ENCODE measurements around the gene PPM1J.
A peak's percentile ranks its signal among the peaks of the same experiment; 100 is the strongest.
"Not testable (repeated sequence)": the region's sequence is repeated elsewhere in the genome, so short reads cannot be mapped to it uniquely, and the experiment has no call there.

Gene PPM1J

DNA sequence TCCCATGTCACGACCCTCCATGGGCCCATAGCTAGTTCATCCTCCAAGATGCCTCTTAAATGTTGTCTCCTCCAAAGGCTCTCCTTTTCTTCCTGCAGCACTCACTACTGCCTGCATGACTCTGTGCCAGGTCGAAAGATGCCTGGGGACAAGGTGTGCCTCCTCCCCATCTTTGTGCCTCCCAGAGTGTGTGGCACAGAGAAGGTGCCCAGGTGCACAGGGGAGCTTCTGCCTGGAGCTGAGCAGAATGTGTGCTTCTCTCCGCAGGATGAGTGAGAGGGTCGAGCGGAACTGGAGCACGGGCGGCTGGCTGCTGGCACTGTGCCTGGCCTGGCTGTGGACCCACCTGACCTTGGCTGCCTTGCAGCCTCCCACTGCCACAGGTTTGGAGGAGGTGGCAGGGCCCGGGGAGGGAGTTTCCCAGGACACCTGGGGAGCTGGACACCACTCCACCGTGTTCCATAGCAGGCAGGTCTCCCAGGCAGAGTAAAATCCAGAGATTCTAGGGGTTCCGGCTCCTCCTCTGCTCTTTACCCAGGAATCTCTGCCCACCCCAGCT, 6.9 kb upstream of the PPM1J start:
- DNase-seq (ENCODE audit: low read depth in 2 of 2) = no peak

DNA sequence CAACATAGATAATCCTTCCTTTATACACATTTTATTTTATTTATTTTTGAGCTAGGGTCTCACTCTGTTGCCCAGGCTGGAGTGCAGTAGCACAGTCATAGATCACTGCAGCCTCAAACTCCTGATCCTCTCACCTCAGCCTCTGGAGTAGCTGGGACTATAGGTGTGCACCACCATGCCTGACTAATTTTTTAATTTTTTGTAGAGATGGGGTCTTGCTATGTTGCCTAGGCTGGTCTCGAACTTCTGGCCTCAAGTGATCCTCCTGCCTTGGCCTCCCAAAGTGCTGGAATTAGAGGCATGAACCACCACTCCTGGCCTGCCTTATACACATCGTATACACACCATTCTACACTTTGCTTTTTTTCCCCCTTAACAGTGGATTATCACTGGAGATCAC, 6.2 kb upstream of the PPM1J start:
- DNase-seq (ENCODE audit: low read depth in 2 of 2) = not testable (repeated sequence)

DNA sequence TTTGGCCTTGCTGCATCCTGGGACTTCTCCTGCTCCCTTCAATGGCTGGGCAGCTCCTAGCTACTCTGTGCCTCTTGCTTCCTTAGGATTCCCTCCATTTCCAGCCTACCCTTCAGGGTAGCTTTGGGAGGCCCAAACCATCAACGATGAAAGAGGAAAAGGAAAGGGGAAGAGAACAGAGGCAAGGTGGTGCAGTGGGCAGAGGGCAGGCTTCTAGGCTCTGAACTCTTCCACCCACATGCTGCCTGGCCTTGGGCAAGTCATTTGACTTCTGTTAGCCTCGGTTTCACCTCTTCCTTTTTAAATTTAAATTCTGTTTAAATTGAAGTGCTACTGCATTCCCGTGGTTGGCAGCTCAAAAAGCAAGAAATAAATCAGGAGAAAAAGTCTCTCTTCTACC, 5.7 kb upstream of the PPM1J start:
- DNase-seq (ENCODE audit: low read depth in 2 of 2) = no peak

DNA sequence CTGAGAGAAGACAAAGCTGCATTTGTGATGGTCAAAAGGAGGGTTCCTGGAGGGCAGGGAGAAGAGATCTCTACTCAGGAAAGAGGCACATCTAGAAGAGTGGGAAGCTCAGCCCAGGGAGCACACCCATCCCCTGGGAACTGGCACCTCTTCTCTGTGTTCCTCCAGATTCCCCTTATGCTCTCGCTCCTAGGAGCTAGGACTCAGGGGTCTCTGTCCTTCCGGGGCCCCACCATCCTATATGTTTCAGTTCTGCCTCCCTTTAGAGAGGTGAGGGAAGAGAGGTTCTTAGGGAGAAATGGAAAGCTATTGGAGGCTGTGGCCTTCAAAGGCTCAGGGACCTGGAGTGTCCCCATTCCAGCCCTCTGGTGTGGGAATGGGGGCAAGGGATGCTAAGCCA, 4.6 kb upstream of the PPM1J start:
- no peak for DNase-seq (ENCODE audit: low read depth in 2 of 2)

DNA sequence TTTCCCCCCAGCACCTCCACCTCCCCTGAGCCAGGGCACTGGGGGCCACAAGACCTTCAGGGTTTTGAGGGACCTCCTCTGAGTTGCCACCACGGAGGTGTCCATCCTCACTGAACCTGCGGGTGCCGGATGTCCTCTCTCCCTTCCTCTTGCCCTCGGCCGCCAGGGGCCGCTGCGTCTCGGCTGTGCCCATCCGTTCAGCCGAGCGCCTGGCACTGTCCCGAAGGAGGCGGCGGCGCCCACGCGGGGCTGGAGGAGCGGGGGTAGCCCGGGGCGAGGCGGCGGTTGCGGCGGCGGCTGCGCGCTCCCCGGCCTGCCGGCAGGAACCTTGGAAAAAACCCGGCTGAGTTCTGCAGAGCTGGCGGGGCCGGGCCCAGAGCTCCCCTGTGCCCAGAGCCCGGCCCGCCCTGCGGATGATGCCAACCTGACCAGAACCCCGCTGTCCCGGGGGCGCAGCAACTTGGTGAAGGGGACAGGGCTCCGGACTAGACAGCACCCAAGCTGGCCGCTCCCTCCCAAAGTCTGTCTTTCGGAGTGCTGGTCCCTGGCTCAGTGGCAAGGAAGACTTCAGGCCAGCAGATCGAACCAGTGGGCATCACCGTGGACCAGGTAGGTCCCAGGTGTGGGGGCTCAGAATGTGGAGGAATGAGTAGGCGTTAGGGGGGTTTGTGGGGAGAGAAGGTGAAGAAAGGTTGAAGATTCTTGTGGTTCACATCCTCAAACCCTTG, 3.7 kb upstream of the PPM1J start:
- DNase-seq (ENCODE audit: low read depth in 2 of 2) = peak; percentile 48 to 51

DNA sequence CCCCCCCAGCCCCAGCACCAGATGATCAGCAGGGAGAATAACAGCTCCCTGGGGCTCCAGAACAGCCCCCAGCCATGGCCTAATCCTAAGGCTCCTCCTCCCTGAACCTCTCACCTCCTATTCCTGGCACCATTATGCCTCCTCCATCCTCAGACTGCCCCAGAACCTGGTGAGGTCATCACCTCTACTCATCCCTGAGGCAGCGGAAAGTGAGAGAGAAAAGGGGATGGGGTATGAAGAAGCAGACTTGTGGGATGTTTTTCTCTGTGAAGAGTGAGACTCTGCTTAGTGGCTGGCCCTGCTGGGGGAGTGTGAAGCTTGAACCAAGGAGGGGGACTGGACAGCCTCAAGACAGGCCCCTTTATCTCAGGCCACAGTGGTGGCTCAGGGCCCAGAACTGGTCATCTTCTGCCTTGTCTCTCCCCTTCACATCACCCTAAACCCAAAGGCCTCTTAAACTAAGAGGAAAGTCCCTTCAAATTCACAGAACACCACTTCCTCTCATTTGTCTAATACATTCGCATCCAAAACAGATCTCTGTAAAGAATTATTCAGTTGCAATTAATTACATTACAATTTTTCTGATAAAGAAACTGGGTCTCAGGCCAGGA, 2.2 kb upstream of the PPM1J start:
- DNase-seq (ENCODE audit: low read depth in 2 of 2) = no peak

DNA sequence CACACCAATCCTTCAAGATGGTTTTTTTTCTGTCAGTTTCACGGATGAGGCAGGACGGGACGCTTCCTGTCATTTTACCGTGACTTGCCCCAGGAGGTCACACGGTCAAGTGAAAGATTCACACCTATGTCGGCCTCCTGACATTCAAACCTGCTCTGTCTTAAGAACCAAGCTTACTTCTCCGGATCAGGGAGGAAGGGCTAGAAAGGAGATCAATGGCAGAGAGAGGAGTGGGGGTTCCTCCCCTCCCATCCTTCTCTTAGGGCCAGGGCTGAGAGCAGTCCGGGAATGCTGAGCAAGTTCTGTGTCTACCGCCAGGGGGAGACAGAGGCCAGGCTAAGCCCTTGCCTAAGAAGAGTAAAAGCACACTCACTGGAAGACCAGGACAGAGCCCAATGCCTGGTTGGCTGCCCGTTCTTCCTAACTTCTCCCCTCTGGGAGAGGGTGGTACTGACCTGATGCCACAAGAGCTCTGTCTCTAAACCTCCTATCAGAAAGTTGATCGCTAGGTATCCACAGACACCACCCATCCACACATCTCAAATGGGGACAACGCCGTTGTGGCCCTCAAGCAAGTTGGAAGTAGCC, 1.1 kb upstream of the PPM1J start:
- DNase-seq (ENCODE audit: low read depth in 2 of 2) = peak; percentile 54 to 63

DNA sequence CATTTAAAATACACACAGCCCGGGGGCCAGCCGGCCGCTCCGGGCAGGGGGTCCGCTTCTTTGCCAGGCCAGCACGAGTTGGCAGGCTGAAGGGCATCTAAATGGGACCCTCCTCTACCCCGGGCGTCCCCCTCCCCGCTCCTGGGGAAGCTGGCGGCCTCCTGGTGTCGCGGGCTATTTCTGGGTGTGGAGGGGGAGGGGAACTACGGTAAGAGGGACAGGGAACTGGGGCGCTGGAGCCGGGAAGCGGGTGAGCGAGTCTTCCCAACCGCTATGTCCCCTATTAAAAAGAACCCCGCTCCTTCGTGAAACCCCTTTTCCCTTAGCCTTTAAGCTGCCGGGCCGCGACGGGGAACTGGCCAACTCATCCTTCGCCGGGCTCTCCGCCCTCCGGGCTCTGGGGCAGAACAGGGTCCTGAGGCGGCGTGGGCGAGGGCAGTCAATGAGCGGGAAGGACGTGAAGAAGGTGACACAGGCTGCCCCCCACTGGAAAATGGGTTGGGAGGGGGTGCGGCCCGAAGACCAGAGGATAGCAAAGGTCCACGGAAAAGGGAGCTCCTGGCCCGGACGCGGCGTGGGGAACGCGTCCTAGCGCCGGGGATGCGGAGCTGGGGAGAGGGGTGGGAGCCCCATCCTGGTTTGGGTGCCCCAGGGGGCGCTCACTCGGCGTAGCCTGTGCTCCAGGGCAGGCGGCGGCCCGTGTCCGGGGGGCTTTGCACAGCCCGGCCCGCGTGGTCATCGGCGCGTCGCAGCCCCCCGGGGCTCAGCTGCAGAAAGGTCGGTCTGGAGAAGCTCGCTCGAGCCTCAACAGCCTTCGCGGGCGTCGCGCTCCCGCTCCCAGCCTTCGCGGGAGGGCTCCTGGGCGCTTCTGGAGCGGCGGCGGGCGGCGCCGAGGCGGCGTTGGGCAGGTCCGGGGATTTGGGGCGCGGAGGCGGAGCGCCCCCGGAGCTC, 544 bp downstream of the PPM1J start:
- DNase-seq (ENCODE audit: low read depth in 2 of 2) = no peak

DNA sequence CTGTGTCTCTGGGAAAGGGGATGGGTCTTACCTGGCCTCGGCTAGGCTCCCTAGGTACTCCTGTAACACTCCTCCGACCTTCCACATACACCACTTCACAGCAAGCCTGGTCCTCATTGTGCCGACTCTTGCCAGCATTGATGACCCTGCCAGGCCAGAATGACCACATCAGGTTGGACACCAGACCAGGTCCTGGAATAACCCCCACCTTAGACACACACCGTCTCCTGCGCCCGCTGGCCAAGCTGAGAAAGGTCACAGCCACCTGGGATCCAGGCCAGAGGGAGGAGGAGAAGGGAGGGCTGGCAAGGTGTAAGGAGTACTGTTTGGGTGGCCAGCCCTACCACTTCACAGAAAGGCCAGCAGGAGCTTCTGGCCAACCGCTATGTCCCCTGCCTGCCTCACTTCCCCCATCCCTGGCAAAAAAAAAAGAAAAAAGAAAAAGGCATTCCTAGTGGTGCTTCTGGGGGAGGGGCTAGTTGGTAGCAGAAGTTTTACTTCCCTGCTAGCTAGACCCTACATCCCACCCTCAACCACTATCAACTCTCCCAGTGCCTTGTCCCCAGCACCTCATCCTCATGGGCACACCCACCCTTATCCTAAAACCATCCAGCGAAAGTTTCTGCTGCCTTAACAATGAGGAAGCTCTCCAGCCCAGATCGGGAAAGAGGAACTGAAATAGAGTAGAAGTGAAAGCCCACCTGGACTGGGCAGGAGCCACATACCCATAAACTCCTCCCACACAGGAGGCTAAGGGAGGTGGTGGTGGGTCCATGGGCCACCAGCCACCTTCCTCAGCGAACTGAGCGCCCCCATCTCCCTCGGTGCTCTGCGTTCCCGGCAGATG, 1.4 kb downstream of the PPM1J start:
- no peak for DNase-seq (ENCODE audit: low read depth in 2 of 2)

DNA sequence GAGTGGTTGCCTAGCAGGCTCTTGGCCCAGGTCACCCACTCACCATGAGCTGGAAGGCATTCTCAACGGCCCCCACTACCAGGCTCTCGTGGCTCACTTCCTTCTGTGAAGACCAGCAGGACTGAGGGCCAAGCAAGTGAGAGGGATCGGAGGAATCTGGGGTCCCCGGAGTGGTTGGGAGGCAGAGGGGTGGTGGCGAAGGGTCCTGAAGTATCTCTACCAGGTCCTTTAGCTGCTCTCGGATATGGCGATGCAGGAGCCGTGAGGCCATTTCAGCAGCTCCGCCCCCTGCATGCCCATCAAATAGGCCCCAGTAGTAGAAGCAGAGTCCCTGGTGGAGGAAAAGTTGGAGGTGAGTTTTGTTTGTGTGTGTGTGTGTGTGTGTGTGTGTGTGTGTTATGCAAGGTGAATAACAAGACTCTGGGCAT, 2.4 kb downstream of the PPM1J start:
- DNase-seq (ENCODE audit: low read depth in 2 of 2) = no peak

DNA sequence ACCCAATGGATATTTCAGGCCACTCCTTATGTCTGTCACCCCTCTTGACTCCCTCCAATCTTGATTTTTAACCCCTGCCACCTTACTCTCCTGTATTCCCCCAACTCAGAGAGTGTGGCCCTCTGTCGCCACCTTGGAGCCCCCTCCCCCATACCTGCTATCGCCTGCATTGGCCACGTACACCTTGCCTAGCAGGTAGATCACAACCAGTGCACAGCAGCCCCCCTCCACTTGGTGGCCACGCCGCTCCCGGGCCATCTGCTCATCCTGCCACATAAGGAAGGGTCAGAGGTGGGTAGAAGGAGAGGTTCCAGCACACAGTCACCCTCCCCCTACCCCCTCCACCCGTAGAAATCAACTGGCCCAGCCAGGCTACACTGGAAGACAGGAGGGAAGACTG, 2.9 kb downstream of the PPM1J start:
- no peak for DNase-seq (ENCODE audit: low read depth in 2 of 2)

DNA sequence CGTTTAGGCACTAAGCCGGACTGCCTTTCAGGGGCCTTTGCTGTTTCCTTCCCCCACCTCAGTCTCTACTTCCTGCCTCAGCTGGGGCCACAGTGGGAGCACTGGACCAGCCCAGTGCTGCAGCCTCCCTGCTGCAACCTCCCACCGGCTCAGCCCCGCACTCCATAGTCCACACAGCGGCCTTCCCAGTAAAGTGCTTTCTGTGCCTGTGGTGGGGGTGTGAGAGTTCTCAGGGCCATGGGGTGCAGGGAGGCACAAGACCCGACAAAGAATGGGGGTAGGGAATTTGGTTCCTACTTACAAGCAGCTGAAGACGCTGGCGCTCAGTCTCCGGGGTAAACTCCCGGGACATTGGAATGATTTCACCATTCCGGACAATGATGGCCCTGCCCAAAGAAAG, 3.5 kb downstream of the PPM1J start:
- DNase-seq (ENCODE audit: low read depth in 2 of 2) = no peak

DNA sequence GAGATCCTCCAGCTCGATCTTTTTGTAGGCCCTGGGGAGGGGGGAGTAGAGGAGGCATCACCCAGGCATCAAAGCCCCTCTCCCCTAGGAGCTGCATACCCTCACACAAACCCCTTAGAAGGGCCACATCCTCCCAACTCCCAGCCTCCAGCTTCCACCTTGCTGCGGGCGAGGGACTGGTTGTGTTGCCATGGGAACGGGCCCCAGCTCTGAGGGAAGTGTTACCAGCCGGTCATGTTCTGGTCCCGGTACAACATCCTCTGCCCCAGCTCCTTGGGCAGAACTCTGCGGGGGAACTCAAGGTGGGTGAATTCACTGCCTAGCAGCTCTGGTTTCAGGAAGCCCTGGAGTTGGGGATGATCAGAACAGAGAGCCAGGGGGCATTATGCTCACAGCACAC, 4.1 kb downstream of the PPM1J start:
- no peak for DNase-seq (ENCODE audit: low read depth in 2 of 2)

DNA sequence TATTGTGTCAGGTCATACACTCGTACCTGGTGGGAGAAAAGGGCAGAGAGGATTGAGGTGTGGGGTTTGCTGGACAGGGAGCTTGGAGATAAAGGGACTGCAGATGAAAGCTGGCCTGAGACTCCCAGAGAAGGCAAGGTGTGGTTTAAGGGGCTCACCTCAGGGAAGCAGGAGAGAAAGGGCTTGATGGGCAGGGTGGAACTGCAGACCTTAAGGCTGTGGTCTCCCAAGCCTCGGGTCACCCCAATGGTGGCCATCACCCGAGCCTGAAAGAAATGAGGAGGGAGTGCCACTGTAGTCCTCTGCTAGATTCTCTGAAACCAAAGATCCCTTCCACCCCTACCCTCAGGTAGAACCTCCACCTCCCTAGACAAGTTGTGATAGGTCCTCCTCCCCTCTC, 4.5 kb downstream of the PPM1J start:
- DNase-seq (ENCODE audit: low read depth in 2 of 2) = no peak

DNA sequence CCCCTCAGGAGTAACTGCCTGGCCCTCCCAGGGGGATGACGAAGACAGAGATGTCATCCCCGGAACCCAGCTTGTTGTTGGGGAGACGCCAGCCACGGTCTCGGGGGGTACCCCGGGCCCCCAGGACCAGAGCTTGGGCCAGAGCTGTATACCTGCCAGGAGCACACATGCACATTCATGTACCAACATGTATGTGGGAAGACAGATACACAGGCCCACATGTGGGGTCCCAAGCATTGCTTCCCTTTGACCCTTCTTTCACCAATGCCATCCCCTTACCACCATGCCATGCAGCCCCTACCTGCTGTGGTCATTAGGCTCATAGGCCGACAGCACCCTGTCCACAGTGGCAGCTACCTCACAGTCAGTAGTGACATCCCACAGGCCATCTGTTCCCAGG, 5.0 kb downstream of the PPM1J start:
- no peak for DNase-seq (ENCODE audit: low read depth in 2 of 2)

DNA sequence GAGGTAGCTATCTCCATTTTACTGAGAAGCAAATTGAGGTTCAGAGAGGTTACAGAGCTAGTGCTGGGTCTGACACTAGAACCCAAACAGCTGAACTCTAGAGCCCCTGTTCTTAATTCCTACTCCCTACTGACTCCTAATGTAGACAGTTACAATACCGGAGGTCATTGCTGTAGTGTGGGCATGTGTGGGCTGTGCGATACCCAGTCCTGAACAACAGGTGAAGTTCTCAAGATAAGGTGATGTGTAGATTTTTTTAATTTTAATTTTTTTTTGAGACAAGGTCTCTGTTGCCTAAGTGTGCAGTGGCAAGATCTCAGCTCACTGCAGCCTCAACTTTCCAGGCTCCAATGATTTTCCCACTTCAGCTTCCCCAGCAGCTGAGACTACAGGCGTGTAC, 6.6 kb downstream of the PPM1J start:
- no peak for DNase-seq (ENCODE audit: low read depth in 2 of 2)

DNA sequence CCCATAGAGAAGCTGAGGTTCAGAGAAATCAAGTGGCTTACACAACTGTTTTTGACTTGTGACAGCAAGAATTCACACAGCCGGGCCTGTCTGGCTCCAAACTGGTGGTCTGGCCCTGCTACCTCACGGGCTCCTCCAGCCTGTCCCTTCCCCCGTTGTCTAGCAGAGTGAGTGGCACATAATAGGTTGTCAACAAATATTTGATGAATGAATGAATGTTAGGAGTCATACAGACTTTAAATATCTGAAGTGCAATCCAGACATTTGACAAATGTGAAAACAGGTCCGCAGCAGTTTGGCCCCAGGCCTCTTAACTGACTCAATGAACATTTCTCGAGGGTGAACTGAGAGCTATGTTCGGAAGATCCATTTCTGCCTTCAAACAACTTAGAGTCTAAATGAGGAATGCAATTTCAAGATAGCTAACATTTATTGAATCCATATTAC, 7.1 kb downstream of the PPM1J start:
- DNase-seq (ENCODE audit: low read depth in 2 of 2) = no peak

DNA sequence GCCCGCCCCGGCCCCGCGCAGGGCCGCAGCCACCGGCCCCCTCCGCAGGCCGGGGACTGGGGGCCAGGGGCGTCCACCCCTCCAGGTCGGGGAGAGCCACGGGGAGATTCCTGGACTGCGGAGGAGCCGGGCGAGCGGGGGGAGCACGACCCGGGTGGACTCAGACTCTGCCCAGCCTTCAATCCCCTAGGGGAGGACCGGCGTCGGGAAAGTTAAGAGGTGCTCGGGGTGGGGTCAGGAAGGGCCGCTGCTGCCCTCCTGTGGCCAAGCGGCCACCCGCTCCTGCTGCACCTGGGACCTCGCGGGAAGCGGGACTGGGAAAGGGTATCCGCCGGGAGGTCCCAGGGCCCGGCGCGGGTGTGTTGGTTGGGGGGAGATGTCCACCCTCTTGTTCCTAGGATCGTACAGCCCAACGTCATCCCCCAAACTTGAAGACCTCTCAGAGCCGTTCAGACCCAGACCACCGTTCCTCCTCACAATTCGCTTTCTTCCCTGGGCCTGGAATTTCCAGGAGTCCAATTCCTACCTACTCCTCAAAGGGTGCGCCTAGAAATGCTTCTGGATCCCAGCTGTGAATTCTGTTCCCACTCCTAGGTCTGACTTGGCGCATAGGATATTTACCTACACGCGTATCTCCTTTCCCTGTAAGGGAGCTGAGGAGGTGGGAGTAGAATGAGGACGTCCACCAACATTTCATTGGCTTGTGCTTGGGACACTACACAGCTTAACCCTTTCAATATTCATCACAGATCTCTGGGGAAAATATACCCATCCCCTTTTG, 7.7 kb downstream of the PPM1J start:
- DNase-seq (ENCODE audit: low read depth in 2 of 2) = peak; percentile 31 to 35

DNA sequence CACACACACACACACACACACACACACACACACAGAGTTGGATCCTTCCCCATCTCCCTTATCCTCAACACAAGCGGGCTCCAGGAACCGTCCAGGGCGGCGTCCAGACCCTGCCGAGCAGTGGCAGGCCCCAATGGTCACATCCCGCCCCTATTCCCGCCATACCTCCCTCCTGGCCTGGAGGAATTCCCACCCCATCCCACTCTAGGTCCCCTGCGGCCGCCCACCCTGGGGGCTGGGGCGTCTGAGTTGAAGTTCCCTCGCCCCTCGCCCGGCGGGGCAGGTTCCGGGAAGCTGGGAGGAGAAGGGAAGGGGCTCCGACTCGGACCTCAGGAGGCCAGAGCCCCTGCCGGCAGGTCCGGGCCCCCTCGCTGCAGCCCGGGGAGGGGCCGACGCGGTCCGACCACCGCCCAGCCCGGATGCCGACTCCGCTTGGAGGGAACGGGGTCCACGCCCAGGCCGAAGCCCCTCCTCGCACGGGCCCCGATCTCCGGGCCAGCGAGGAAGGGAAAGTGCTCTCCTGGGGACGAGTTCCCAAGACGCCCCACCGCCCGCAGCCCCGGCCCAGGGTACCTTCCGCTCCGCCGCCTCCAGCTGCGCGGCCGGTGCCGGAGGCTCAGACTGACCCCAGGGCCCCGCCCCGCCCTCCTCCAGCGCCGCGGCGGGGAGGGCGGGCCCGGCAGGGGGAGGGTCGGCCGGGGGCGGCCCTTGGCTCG, 8.5 kb downstream of the PPM1J start, which contains the start of gene RHOC:
Gene RHOC (minus strand): TSS at position 623 of the 716 bp plus-strand sequence. CDS start 3,328 bp downstream, outside the sequence.
- no peak for DNase-seq (ENCODE audit: low read depth in 2 of 2)

Measured in activated CD8-positive, alpha-beta memory T cell treated with anti-CD3 and anti-CD28 coated beads for 4 hours (primary cell).